Measurements from ENCODE around the gene IFT88.

- no peak for TF ChIP-seq CTCF (conservative IDR thresholded peaks at IDR 0.05; ENCODE audit: low read depth, low read length)
- no peak for TF ChIP-seq POLR2A (IDR thresholded peaks at IDR 0.05; ENCODE audit: low read depth, low read length)
- TF ChIP-seq USF2 (IDR thresholded peaks at IDR 0.05; ENCODE audit: low read depth, low read length) = no peak
- no peak for TF ChIP-seq SMC3 (IDR thresholded peaks at IDR 0.05; ENCODE audit: low read depth, low read length)
- no peak for TF ChIP-seq MAZ (IDR thresholded peaks at IDR 0.05; ENCODE audit: borderline replicate concordance, low read depth, low read length)
- no peak for TF ChIP-seq BHLHE40 (IDR thresholded peaks at IDR 0.05; ENCODE audit: low read depth, low read length)
- no peak for TF ChIP-seq MXI1 (IDR thresholded peaks at IDR 0.05; ENCODE audit: borderline replicate concordance, low read depth, low read length)
- TF ChIP-seq RFX5 (IDR thresholded peaks at IDR 0.05; ENCODE audit: low read depth, low read length) = no peak
- TF ChIP-seq CHD1 (IDR thresholded peaks at IDR 0.05; ENCODE audit: low read depth, low read length) = no peak
Measured at GRCh38 chr13:20691616-20692015, 124.7 kb downstream of the IFT88 start.

All from IMR-90 (cell line).